Measurements from ENCODE around the gene THAP12.

DNA sequence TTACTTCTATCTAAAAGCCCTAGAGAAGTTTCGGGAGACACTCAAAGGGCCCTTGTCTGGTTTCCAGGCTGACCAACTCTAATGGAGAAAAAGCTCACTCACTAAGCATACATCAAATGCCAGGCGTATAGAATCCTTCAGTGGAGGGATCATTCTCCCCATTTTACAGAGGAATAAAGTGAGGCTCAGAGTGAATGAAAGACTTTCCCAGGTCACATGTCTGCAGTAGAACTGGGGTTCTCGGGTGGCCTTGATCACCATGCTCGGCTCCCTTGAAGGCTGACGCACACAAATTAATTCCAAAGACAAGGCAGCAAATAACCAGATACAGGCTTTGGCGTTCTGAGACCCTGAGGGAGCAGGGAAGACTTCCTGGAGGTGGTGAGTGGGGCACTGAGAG lies 60.0 kb downstream of the THAP12 start:
- TF ChIP-seq POLR2A (IDR thresholded peaks at IDR 0.05) (no peak), CTCF (IDR thresholded peaks at IDR 0.05) (no peak), EP300 (IDR thresholded peaks at IDR 0.05; ENCODE audit: low read depth) (no peak)
